ENCODE results near the gene MCTS1.

- TF ChIP-seq CTCF (IDR thresholded peaks at IDR 0.05) (no peak), POLR2A (IDR thresholded peaks at IDR 0.05) (no peak)
These were observed 28.4 kb upstream of the MCTS1 start for GRCh38 chrX:120575379-120576114.
